A549 (cell line): Measurements from ENCODE around the gene ABHD1.

Experiments used
- BHLHE40 ChIP-seq: IDR thresholded peaks from 2 replicates; pipeline ENCODE4 v1.6.1; 2012; ENCODE audit warnings: low read depth, low read length, inconsistent platforms
- CBX2 ChIP-seq: fragments of 200-600 bp; sonication (generic); IDR thresholded peaks from 2 replicates; pipeline ENCODE4 v1.6.1; 2016; ENCODE audit warnings: low read depth, mild to moderate bottlenecking, borderline replicate concordance
- CEBPB ChIP-seq, 2 experiments: fragments of >200 bp in 1 of 2; sonication (Bioruptor Twin) in 1 of 2; formaldehyde crosslinking in 1 of 2; IDR thresholded peaks; 2 replicates each; pipeline ENCODE4 v1.6.1; 2012 to 2016
- ESRRA ChIP-seq: fragments of 150-350 bp; IDR thresholded peaks from 2 replicates; pipeline ENCODE4 v1.6.1; 2014; ENCODE audit warnings: mild to moderate bottlenecking, low read length, borderline replicate concordance
- MYC ChIP-seq: IDR thresholded peaks from 2 replicates; pipeline ENCODE4 v1.6.1; 2012; ENCODE audit warnings: mild to moderate bottlenecking, inconsistent platforms, low read length, improper control_type of control experiment, borderline replicate concordance
- NR3C1 ChIP-seq: fragments of >200 bp; sonication (Bioruptor Twin); formaldehyde crosslinking; IDR thresholded peaks from 3 replicates; pipeline ENCODE4 v1.6.1; 2017
- POLR2A ChIP-seq: IDR thresholded peaks from 2 replicates; pipeline ENCODE4 v1.6.1; 2012; ENCODE audit warnings: mild to moderate bottlenecking, low read length
- POLR2AphosphoS2 ChIP-seq: conservative IDR thresholded peaks from 2 replicates; pipeline ENCODE4 v1.6.1; 2012; ENCODE audit warnings: low read length, improper control_type of control experiment, inconsistent platforms
- RNF2 ChIP-seq: fragments of 200-600 bp; sonication (generic); IDR thresholded peaks from 2 replicates; pipeline ENCODE4 v1.6.1; 2016; ENCODE audit warnings: low read depth, mild to moderate bottlenecking, antibody characterized with exemption, moderate library complexity, borderline replicate concordance
- ZFP36 ChIP-seq: fragments of 450-650 bp; IDR thresholded peaks from 2 replicates; pipeline ENCODE4 v1.6.1; 2014; ENCODE audit warnings: borderline replicate concordance; ENCODE audit not compliant: partially characterized antibody
- TF ChIP-seq, protein P1 (sequence below): fragments of >200 bp; sonication (Bioruptor Twin); formaldehyde crosslinking; IDR thresholded peaks from 3 replicates; pipeline ENCODE4 v1.5.1; 2016
- TF ChIP-seq, protein P2 (sequence below): IDR thresholded peaks from 2 replicates; pipeline ENCODE4 v1.6.1; 2012

DNA sequence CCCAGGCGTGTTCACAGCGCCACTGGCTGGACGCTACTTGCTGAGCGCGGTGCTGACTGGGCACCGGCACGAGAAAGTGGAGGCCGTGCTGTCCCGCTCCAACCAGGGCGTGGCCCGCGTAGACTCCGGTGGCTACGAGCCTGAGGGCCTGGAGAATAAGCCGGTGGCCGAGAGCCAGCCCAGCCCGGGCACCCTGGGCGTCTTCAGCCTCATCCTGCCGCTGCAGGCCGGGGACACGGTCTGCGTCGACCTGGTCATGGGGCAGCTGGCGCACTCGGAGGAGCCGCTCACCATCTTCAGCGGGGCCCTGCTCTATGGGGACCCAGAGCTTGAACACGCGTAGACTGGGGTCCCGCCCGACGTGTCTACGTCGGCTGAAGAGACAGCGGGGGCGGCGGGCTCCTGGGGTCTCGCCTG lies 37.9 kb upstream of the ABHD1 start:
- TF ChIP-seq, protein P1, sequence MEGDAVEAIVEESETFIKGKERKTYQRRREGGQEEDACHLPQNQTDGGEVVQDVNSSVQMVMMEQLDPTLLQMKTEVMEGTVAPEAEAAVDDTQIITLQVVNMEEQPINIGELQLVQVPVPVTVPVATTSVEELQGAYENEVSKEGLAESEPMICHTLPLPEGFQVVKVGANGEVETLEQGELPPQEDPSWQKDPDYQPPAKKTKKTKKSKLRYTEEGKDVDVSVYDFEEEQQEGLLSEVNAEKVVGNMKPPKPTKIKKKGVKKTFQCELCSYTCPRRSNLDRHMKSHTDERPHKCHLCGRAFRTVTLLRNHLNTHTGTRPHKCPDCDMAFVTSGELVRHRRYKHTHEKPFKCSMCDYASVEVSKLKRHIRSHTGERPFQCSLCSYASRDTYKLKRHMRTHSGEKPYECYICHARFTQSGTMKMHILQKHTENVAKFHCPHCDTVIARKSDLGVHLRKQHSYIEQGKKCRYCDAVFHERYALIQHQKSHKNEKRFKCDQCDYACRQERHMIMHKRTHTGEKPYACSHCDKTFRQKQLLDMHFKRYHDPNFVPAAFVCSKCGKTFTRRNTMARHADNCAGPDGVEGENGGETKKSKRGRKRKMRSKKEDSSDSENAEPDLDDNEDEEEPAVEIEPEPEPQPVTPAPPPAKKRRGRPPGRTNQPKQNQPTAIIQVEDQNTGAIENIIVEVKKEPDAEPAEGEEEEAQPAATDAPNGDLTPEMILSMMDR: peak; percentile 69
- TF ChIP-seq NR3C1 (no peak), ESRRA (no peak), POLR2A (peak; percentile 71), POLR2AphosphoS2 (no peak), BHLHE40 (no peak), MYC (0 out of 2 replicates have a peak, but pooled peaks have one; percentile 14), CEBPB (IDR thresholded peaks at IDR 0.05) (no peak), CBX2 (no peak), RNF2 (no peak), ZFP36 (no peak)
- TF ChIP-seq, protein P2, sequence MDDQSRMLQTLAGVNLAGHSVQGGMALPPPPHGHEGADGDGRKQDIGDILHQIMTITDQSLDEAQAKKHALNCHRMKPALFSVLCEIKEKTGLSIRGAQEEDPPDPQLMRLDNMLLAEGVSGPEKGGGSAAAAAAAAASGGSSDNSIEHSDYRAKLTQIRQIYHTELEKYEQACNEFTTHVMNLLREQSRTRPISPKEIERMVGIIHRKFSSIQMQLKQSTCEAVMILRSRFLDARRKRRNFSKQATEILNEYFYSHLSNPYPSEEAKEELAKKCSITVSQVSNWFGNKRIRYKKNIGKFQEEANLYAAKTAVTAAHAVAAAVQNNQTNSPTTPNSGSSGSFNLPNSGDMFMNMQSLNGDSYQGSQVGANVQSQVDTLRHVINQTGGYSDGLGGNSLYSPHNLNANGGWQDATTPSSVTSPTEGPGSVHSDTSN: no peak
